ENCODE results near the gene RGCC. TPM values are rescaled to one million over a fixed set of nuclear protein-coding genes. Genes with fewer than 3 reads are reported as not detected.

The RGCC gene
- total and polyA plus RNA-seq, 3 donors from 2014 or later = 15.1 to 64.2 (median 26.5) TPM

DNA sequence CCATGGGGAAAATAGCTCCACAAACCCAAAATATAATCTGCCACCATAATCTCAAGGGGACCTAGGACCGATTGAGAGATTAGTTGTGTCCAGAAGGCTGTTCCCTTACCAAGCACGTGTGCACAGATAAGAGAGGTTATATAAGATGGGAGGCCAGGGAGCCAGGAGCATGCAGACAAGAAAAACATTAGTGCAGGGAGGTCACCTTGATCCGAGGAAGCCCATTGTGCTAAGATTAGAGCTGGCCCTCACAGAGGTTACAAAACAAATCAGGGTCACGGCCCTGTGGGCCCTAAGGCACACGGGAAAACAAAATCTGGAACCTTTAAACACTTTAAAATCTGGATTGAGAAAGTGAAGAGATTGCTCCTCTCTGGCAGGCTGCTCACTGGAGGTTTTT is 37.7 kb downstream of the RGCC start:
- Histone ChIP-seq H3K9me3 (no peaks in the 10 kb centered on the region), H3K4me3 (no peak overlapping the region), H3K4me1 (peaks cover 8% of the 10 kb centered on the region), H3K27me3 (no peaks in the 10 kb centered on the region), H3K27ac (no peak overlapping the region), H3K36me3 (ENCODE audit: low read depth, missing control alignments) (no peaks in the 10 kb centered on the region)
- TF ChIP-seq CTCF (IDR thresholded peaks at IDR 0.05) (no peak), POLR2A (IDR thresholded peaks at IDR 0.05) (no peak)
- intact Hi-C loops (cut with DNase I; ENCODE audit: low total_unique reads) = no loop called here
- WGBS, 2 donors = 15 to 28% methylated on average over 5 of the region's 5 CpGs
- DNase-seq = no peak

DNA sequence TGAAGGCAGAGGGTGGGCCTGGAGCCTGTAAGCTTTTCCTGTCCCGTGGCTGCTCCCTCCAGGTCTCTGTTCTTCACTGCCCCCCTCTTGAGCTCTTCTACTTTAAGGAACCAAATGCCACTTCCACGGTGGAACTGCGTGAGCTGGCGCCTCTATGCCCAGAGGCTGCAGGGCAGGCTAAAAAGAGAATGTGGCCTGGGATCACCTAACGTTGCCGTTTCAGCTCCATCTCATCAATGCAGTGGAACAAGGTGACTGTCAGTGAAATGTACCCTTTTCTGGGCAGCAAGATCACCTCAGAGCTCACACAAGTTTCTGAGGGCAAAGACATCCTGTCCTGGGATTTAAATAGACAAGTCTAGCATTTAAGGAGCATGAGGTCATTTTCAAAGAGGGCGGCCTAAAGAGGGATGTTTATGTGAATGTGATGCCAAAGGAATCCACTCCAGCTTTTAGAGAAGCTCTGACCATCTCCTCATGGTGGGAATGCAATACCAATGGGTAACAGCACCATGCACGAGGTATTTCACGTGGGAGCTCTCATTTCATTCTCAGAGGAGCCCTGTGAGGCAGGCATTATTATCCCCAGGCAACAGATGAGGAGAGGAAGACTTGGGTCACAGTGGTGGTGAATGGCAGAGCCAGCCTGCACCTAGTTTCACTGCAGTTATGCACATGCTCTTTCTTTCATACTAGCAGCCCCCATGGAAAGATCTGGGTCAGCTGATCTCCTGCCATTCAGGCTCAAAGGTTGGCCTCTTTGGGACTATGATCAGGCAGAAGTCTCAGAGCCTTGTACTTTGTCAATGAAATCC is 39.3 kb downstream of the RGCC start:
- intact Hi-C loops (cut with DNase I; ENCODE audit: low total_unique reads) = no loop called here
- WGBS, 2 donors = 75 to 85% methylated on average over 9 of the region's 9 CpGs
- Histone ChIP-seq H3K9me3 (no peaks in the 10 kb centered on the region), H3K4me1 (peaks cover 8% of the 10 kb centered on the region), H3K36me3 (ENCODE audit: low read depth, missing control alignments) (no peaks in the 10 kb centered on the region), H3K27me3 (no peaks in the 10 kb centered on the region), H3K27ac (no peak overlapping the region), H3K4me3 (no peak overlapping the region)
- TF ChIP-seq CTCF (IDR thresholded peaks at IDR 0.05) (no peak), POLR2A (IDR thresholded peaks at IDR 0.05) (no peak)
- DNase-seq = no peak

GRCh38 chr13:41497436-41497835 is 40.1 kb downstream of the RGCC start:
- intact Hi-C loops (cut with DNase I; ENCODE audit: low total_unique reads) = no loop called here

GRCh38 chr13:41499452-41499851 is 42.1 kb downstream of the RGCC start:
- H3K27ac ChIP-seq = no peak overlapping the region
- no peak overlapping the region for H3K4me3 ChIP-seq
- WGBS, 2 donors = 94% methylated on average over 5 of the region's 5 CpGs
- H3K4me1 ChIP-seq = peaks cover 8% of the 10 kb centered on the region
- DNase-seq = no peak
- no peaks in the 10 kb centered on the region for H3K36me3 ChIP-seq (ENCODE audit: low read depth, missing control alignments)
- no peaks in the 10 kb centered on the region for H3K27me3 ChIP-seq
- no peak for TF ChIP-seq POLR2A (IDR thresholded peaks at IDR 0.05)
- no peak for TF ChIP-seq CTCF (IDR thresholded peaks at IDR 0.05)
- H3K9me3 ChIP-seq = no peaks in the 10 kb centered on the region
- intact Hi-C loops (cut with DNase I; ENCODE audit: low total_unique reads) = no loop called here

More at GRCh38 chr13:41497436-41497835, 40.1 kb downstream of the RGCC start:
- H3K27ac ChIP-seq = no peak overlapping the region
- no peak overlapping the region for H3K4me3 ChIP-seq
- no peak for DNase-seq
- peaks cover 8% of the 10 kb centered on the region for H3K4me1 ChIP-seq
- no peaks in the 10 kb centered on the region for H3K27me3 ChIP-seq
- H3K9me3 ChIP-seq = no peaks in the 10 kb centered on the region
- no peaks in the 10 kb centered on the region for H3K36me3 ChIP-seq (ENCODE audit: low read depth, missing control alignments)
- no peak for TF ChIP-seq POLR2A (IDR thresholded peaks at IDR 0.05)
- no peak for TF ChIP-seq CTCF (IDR thresholded peaks at IDR 0.05)
- 95 to 97% methylated on average over 5 of the region's 5 CpGs for WGBS, 2 donors

DNA sequence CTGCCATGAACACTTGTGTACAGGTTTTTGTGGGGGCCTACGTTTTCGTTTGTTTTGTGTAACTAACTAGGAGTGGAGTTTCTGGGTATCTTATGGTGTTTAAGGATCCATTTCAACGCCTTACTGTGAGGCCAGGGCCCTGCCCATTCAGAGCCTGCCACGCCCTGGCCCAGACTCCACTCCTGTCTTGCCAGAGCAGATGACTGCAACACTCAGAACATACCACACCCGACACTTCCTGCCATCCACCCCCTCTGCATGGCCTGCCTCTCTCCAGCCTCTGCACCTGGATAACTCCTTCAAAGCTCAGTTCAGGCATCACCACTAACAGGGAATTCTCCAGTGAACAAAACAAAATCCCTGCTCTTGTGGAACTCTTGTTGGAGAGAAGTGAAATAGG is 43.2 kb downstream of the RGCC start:
- peaks cover 2% of the 10 kb centered on the region for H3K4me1 ChIP-seq
- no peaks in the 10 kb centered on the region for H3K36me3 ChIP-seq (ENCODE audit: low read depth, missing control alignments)
- WGBS, 2 donors = 87 to 90% methylated on average over 5 of the region's 5 CpGs
- no peak overlapping the region for H3K4me3 ChIP-seq
- no peaks in the 10 kb centered on the region for H3K27me3 ChIP-seq
- H3K27ac ChIP-seq = no peak overlapping the region
- DNase-seq = no peak
- TF ChIP-seq POLR2A (IDR thresholded peaks at IDR 0.05) = no peak
- intact Hi-C loops (cut with DNase I; ENCODE audit: low total_unique reads) = no loop called here
- H3K9me3 ChIP-seq = no peaks in the 10 kb centered on the region
